Upper lobe of left lung (tissue), 4 donors: ENCODE data around the gene LIX1.

Experiments
- POLR2A ChIP-seq, 4 donors: fragments of 450-650 bp; IDR thresholded peaks; one replicate each; pipeline ENCODE4 v1.5.1; 2016 to 2017; ENCODE audit warnings: antibody characterized with exemption in 4 of 4, mild to moderate bottlenecking in 2 of 4
- TF ChIP-seq, protein P1 (sequence below), 6 experiments: fragments of 450-650 bp in 4 of 6; fragments of 200-600 bp in 2 of 6; sonication (generic) in 2 of 6; IDR thresholded peaks; one replicate each; pipeline ENCODE4 v1.5.1; 2016 to 2019; ENCODE audit warnings: antibody characterized with exemption in 6 of 6

DNA sequence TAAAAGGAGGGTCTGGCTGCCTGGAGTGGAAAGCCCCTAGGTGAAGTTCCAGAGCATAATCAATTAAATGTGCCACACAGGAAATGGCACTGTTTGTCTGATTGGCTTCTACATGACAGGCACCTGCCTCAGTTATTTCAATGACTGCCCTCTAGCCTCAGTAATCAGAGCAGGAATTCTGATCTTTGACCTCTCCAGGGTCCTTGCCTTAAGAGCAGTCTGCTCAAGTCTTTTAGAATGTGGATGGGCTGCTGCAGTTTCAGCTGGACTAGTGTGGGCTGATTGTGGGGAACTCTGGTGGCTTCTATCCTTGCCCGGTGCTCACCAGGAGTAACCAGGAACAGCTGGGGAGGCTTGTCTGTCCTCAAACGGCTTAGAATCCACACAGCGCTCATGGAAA is 98.9 kb downstream of the LIX1 start:
- no peak for TF ChIP-seq POLR2A (IDR thresholded peaks at IDR 0.05)
- TF ChIP-seq, protein P1, sequence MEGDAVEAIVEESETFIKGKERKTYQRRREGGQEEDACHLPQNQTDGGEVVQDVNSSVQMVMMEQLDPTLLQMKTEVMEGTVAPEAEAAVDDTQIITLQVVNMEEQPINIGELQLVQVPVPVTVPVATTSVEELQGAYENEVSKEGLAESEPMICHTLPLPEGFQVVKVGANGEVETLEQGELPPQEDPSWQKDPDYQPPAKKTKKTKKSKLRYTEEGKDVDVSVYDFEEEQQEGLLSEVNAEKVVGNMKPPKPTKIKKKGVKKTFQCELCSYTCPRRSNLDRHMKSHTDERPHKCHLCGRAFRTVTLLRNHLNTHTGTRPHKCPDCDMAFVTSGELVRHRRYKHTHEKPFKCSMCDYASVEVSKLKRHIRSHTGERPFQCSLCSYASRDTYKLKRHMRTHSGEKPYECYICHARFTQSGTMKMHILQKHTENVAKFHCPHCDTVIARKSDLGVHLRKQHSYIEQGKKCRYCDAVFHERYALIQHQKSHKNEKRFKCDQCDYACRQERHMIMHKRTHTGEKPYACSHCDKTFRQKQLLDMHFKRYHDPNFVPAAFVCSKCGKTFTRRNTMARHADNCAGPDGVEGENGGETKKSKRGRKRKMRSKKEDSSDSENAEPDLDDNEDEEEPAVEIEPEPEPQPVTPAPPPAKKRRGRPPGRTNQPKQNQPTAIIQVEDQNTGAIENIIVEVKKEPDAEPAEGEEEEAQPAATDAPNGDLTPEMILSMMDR (IDR thresholded peaks at IDR 0.05): no peak
